HG02642 (cell line): ENCODE measurements around the gene SH2D3C.

Source experiments
- ATAC-seq: cut with Tn5 transposase; IDR thresholded peaks from one replicate; pipeline ENCODE4 v1.9.1; 2021; ENCODE audit warnings: mild to moderate bottlenecking; ENCODE audit not compliant: unreplicated experiment, poor library complexity

The SH2D3C gene

DNA sequence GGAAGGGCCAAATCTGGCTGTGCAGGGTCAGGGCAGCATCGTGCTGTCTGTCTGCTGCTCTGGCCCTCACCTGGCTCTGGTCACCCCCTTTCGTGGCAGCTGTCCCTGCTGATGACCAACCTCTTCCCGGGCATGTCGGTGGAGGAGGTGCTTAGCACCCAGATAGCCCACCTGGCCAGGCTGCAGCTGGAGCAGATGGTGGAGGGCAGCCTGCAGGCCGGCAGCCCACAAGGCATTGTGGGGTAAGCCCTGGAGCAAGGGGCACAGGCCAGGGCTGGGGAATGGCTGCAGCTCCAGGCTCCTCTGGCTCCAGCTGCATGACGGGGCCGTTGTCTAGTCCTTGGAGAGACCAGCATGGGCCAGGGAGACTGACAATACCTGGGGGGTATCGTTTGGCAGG, 51.6 kb downstream of the SH2D3C start:
- no peak for ATAC-seq

DNA sequence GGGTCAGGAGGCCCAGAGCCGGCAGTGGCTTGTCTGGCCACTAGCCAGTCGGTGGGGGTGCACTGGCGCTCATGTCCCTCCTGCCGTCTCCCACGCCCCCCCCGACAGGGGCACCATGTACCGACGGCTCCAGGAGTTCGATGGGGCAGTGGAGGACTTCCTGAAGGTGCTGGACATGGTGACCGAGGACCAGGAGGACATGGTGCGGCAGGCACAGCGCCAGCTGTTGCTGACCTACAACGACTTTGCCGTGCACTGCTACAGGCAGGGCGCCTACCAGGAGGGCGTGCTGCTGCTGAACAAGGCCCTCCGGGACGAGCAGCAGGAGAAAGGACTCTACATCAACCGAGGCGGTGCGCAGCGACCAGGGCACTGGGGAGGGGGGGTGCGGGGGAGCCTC, 54.5 kb downstream of the SH2D3C start:
- ATAC-seq = no peak

DNA sequence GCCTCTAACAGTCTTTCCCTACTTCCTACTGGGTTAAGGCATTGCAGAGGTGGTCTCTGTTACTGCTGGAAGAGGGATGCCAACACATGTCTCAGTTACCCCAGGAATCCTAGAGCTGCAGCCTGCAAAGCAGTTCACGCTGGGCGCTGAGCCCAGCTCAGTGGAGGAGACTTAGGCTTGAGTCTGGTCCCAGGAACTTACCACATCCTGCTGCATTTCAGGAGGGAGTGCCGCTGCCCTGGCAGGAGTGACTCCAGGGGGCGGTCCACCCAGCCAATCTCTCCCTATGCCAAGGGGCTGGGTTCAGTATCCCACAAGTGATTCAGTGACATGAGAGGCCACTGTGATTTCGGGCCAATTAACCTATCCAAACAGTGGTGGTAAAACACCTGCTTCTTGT, 55.0 kb downstream of the SH2D3C start:
- ATAC-seq = no peak

DNA sequence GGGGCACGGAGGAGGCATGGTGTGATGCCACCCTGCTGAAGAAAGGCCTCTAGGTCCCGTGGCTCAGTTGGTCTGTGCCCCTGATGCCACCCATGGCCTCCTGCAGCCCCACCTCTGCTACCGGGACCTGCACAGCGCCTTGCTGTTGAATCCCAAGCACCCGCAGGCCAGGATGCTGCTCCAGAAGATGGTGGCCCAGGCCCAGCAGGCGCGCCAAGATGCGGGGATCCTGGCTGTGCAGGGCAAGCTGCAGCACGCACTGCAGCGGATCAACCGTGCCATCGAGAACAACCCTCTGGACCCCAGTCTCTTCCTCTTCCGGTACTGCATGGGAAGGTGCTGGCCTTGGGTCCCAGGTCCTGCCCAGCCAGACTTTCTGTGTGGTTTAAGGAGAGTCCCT, 55.5 kb downstream of the SH2D3C start:
- ATAC-seq = no peak

DNA sequence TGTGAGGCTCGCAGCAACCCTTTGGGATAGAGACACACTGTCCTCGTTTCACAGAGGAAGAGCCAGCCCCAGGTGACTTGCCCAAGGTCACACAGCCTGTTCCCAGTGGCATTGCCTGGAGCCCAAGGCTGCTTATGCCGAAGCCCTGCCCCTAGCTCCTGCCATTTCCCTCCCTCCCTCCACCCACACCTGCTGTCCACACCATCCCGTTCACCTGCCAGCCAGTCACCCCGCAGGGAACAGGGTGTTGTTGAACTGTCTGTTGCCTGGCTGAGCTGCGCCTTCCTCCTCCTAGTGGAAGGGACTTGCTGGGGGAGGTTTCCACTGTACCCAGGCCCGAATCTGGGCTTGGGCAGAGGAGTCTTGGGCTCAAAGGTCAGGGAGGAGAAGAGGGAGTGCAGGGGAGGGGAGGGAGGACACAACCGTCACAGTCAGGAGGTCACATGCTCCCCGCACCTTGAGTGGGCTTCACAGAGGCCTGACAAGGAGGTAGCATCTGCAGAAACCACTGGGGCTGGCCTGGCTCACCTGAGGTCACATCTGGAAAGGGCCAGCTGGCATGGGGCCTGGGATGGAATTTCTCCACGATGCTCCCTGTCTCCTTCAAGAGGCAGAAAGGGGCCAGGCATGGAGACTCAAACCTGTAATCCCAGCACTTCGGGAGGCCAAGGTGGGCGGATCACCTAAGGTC, 56.3 kb downstream of the SH2D3C start:
- ATAC-seq = no peak

DNA sequence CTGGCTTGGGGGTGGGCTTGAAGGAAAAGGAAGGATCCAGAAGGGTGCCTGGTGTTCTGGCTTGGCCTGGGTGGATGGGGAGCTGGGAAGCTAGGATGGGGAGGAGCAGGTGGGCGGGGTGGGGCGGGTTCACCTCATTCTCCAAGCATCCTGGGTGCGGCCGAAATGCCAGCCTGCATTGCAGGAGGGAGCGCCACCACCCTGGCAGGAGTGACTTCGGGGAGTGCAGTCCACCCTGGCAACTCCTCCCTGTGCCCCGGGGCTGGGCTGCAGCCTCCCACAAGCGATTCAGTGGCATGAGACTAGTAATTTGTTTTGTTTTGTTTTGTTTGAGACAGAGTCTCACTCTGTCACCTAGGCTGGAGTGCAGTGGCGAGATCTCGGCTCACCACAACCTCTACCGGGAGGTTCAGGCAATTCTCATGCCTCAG, 57.1 kb downstream of the SH2D3C start:
- ATAC-seq = no peak

DNA sequence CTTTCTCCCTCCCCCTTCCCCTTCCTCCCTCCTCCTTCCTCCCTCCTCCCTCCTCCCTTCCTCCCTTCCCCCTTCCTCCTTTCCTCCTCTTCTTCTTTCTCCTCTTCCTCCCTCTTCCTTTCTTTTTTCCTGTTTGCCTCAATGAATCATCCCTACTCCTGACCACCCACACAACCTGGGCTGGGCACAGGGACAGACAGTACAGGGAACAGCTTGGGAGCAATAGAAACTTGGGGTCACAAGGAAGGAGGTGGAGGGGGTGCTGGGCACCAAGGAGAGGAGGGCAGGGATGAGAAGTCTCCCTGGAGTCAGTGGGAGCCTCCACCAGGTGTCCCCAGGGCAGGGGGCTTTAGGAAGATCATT, 57.6 kb downstream of the SH2D3C start:
- no peak for ATAC-seq

DNA sequence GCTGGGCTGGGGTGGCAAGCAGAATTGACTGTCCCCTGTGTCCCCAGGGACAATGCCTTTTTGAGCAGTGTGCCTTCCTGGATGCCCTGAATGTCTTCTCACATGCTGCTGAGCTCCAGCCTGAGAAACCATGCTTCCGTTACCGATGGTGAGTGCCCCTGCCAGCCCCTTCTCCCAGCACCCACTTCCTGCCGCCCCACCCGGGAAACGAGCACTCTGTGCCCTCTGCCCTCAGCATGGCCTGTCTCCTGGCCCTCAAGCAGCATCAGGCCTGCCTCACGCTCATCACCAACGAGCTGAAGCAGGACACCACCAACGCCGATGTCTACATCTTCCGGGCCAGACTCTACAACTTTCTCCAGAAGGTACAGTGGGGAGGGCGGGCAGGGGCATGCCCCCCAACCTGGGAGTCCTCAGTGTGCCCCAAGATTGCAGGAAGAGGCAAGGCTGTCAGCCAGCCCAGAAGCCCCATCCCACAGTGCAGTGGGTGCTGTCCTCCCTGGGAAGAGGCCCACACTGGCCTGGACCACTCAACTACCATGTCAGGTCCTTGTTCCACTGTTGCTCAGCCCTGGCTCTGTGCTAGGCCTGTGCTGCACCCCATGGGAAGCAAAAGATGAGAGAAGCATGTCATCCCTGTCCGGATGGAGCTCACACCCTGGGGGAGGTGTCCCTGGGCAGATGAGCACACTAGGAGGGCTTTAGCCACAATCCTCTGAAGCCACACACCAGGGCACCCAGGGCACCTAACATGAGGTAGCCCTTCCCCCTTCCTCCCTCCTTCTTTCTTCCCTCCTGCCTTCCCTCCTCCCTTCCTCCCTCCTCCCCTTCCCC, 58.2 kb downstream of the SH2D3C start:
- no peak for ATAC-seq

DNA sequence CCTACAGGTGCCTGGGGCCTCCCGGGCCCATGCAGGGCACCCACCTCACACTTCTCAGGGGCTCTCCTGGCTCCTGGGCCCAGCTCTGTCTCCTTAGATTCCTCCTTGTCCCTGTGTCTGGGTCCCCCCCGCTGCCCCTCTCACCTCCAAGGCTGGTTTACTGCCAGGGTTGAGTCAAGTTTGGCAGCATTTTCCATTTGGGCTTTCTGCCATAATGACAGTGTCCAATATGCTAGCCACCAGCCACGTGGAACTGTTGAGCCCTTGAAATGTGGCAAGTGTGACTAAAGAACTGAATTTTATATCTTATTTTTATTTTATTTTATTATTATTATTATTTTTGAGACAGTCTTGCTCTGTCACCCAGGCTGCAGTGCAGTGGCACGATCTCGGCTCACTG, 60.7 kb downstream of the SH2D3C start:
- ATAC-seq = no peak

DNA sequence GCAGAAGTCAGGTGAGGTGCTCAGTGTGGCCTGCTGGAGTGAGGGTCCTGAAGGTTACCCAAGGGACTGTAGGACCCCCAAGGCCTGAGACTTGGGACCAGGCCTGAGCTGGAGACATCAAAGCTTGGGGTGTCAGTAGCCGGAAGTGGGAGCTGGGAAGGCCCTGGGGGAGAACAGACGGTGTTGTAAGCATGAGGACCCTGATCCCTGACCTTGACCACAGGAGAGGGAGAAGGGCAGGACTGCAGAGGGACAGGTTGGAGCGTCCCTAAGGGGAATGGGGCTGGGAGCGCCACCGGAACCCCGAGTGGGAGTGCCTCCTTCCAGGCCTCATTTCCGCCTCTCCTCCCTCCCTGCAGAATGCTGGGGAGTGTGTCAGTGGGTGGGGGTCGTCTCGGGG, 62.1 kb downstream of the SH2D3C start:
- no peak for ATAC-seq

DNA sequence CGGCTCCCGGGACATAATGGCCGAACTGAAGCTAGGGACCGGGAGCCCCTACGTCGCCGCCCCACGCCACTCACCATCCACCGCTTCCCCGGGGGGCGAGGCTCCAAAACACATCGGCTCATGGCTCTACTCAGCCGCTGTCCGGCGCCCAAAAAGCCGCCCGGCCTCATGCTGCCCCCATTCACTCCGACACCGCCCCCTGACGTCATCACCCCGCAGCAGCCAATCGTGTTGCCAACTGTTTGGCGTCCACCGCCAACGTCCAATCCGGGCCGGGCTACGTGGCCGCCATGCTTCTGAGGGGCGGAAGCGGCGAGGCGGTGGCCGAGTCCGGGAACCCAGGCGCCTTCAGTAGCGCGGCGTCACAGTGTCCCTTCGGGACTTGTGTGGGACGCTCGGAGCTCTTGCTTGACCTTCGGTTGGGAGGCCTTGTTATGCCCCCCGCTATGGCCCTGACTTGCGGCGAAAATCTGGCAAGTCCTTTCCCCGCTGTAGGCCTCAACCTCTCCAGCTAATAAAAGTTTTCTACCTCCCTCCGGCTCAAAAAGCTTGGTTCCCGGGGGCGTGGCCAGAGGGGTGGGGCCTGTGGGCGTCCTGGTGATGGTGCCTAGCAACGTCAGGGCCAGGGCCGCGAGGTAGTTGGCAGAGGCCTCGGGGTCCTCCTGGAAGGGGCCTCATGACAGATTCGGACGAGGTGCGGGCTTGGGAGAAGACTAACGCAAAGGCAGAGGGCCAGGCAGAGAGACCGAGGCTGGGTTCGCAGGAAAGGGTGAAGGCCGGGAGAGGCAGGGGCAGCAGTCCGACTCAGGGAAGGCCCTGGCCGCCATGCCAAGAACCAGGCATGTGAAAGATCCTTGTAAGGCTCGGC, 62.8 kb downstream of the SH2D3C start, which contains the start of the genes PTRH1 and TTC16:
Gene PTRH1 (minus strand): TSS at position 194 of the 868 bp plus-strand sequence. CDS start 24 bp downstream, at position 170.
Gene TTC16 (plus strand): TSS at position 610 of the 868 bp plus-strand sequence. CDS start 67 bp downstream, at position 677.
- peak; percentile 90 for ATAC-seq

DNA sequence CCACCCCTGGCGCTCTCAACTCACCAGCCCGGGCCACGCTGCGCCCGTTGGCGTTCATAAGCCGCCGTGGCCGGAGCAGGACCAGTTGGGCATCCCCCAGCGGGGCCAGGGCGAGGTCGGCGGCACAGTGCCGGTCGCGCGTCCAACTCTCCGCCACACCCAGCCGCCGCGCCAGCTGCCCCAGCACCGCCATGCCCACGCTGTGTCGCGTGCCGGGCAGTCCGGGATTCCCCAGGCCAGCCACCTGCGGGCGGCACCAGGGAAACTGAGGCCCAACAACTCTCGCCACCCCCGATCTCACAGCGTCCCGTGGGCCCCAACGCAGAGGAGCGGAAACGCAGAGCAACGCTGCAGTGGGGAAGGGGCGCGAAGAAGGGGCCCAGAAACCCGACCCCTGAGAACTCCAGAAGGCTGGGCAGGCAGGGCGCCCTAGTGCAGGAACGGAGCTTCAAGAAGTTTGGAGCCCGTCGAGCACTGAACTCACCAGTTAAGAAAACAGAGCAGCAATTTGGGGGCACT, 63.5 kb downstream of the SH2D3C start:
- ATAC-seq = peak; percentile 4

DNA sequence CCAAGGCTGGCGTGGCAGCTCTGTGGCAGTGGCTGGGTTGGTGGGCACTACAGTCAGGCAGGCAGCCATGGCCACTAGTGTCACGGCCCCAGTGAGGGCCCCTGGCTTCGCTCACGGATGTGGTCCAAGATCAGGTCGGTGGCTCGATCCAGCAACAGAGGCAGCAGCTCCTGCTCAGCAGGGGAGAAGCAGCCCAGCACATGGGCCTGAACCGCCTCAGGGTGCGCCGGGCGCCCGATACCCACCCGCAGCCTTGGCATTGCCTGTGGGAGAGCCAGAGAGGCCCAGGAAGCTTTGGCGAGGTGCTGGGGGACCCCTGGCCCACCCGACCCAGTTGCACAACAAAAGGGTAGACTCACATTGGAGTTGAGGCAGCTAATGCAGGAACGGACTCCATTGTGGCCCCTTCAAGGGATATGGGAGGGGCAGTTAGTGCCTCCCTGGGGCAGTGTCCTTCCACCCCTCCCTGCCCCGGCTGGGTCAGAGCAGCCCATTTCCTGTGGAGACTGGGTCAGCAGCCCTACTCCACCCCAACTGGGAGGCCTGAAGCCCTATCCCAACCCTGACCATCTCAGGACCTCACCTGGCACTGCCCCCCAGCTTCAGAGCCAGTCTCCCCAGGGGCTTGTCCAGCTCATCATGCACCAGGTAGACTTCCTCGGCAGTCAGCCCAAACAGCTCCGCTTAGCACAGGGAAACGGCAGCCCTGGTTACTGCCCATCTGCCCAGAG, 64.3 kb downstream of the SH2D3C start:
- ATAC-seq = no peak

DNA sequence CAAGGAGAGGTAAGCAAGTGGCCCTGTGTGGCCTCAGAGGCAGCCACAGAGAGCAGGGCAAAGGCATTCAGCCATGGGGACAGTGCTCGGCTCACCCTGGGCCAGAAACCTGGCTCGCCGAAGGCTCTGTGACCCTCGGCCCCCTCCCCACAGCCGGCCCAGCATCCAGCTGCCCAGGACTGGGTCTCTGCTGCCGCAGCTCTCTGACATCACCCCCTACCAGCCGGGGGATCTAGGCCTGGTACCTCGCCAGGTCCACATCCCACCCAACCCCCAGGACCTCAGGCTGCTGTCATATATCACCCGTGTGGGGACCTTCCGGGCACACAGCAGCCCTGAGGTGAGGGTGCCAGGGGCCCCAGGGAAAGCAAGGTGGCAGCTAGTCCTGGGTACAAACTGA, 65.6 kb downstream of the SH2D3C start:
- no peak for ATAC-seq

DNA sequence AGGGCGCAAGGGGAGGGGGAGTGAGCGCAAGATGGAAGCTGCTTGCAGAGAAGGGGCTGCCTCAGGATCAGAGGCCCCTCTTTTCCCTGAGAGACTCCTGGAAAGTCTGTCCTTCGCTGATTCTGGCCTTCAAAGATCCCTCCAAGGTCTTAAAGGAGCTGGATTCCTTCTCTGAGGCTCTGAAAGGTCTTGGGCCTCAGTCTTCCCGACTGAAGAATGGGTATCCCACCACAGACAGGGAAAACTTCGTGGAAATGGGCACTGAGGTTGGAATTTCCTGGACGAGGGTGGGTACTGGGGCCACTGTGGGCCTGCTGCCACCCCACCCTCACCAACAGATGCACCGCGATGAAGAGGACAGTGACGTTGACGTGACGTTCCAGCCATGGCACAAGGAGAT, 66.1 kb downstream of the SH2D3C start:
- ATAC-seq = no peak

DNA sequence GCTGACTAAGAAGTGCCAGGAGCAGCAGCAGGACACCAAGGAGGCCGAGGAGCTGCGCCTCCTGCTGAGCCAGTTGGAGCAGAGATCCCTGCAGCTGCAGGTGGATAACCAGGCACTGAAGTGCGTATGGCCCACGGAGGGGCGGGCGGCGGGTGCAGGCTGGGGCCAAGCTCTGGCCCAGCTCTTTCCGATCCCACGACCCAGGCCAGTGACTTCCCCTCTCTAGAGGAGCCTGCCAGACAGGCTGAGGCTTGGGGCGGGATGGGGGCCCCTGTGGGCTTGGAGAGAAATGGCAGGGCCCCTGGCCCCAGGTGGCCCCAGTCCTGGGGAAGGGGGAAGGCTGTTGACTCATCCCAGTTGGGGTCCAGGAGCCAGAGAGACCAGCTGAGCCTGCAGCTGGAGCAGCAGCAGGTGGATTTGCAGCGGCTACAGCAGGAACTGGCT, 66.6 kb downstream of the SH2D3C start:
- no peak for ATAC-seq

DNA sequence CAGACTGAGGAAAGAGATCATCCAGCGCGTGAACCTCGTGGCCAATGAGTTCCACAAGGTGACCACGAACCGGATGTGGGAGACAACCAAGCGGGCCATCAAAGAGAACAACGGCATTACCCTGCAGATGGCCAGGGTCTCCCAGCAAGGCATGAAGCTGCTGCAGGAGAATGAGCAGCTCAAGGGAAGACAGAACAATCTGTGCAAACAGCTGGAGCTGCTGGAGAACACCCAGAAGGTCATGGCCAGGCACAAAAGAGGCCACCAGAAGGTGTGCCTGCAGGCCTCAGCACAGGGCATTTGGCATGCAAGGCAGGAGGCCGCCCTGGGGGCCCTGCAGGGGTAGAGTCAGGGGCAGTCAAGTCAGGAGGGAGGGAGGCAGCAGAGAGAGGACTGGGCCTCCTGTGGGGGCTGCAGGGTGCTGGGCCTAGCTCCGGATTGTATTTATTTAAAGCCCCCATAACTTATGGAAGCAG, 67.2 kb downstream of the SH2D3C start:
- no peak for ATAC-seq

DNA sequence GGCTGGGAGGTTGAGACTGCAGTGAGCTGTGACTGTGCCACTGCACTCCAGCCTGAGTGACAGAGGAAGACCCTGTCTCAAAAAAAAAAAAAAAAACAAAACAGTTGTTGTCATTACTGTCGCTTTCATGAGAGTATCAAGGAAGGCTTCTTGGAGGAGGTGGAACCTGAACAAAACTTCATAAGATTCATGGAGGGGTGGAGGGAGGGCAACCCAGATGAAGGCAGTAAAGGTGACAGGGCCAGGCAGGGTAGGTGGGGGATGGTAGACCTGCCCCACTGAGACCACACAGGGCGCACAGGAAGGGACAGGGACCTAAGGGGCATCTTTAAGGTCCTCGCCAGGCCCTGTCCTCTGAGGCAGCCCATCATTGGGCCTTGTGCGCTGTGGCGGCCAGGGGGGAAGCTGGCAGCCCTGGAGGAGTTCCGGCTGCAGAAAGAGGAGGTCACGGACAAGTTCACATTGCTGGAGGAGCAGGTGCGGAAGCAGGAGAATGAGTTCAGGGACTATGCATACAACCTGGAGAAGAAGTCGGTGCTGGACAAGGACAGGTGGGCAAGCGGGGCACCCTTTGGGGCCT, 68.2 kb downstream of the SH2D3C start:
- ATAC-seq = no peak

DNA sequence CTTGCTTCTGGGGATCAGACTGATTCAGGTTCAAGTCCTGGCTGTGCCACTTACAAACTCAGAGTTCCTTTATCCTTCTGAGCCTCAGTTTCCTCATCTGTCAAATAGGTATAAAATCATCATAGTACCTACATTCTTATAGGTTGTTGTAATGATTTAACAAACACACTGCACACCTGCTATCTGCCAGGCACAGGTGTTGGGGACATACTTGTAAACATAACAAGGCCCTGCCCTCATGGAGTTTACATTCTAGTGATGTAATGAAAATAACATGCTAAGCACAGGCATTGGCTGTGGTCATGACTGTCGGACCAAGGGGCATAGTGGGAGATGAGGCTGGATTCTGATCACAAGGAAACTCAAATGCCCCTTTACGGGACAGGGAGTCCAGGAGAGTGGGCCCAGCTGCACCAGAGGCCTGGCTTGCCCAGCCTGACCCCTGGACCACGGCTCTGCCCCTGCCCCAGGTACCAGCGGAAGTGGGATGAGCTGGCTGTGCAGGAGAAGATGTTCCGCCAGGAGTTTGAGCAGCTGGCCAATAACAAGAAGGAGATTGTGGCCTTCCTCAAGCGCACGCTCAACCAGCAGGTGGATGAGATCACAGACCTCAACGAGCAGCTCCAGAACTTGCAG, 69.4 kb downstream of the SH2D3C start:
- ATAC-seq = no peak
